ENCODE results near the gene GNAZ. TPM values are rescaled to one million over a fixed set of nuclear protein-coding genes. Genes with fewer than 3 reads are reported as not detected.

GNAZ gene
- polyA plus RNA-seq, 1 donor (not counting 4 experiments of a cell fraction or from before 2014, with no cell fraction given), result 0.03 TPM

DNA sequence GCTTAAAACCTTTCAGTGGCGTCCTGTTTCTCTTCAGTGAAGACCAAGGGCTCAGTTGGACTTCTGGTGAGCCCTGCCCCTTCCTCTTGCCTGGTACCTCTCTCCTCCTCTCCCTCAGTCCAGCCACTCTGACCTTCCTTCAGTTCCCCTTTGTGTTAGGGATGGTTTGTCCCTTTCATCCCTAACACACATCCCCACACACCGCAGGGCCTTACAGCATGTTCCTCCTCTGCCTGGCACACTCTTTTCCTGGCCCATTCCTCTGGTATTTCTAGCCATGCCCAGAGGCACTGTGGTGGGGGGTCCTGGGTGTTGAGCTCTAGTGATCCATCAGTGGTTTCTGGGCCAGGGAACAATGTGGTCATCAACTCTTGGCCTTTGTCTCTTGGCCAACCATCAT lies 21.4 kb downstream of the GNAZ start:
- Histone ChIP-seq H3K4me2 (ENCODE audit: control insufficient read depth, extremely low read depth, insufficient read depth, low read depth, low read length) (no peak overlapping the region), H3K79me2 (ENCODE audit: control insufficient read depth, insufficient read depth, low read length) (no peaks in the 10 kb centered on the region), H4K20me1 (ENCODE audit: control insufficient read depth, extremely low read depth, insufficient read depth, low read length) (peaks cover 3% of the 10 kb centered on the region), H3K36me3 (ENCODE audit: control insufficient read depth in 2 of 2, extremely low read depth in 1 of 2, insufficient read depth in 2 of 2, low read length in 2 of 2) (no peaks in the 10 kb centered on the region), H3K27ac (ENCODE audit: control insufficient read depth, insufficient read depth, low read length) (no peak overlapping the region), H3K27me3 (ENCODE audit: control insufficient read depth, extremely low read depth, insufficient read depth, low read length) (no peaks in the 10 kb centered on the region), H3K4me3 (ENCODE audit: control insufficient read depth in 2 of 3, extremely low read depth in 1 of 3, insufficient read depth in 2 of 3, low read depth in 1 of 3, low read length in 3 of 3) (no peak overlapping the region), H2AFZ (ENCODE audit: control insufficient read depth, low read length) (no peak overlapping the region), H3K9ac (ENCODE audit: control insufficient read depth, extremely low read depth, insufficient read depth, low read length) (no peak overlapping the region), H3K9me1 (ENCODE audit: control insufficient read depth, extremely low read depth, insufficient read depth, low read length) (no peaks in the 10 kb centered on the region), H3K4me1 (ENCODE audit: control insufficient read depth, extremely low read depth, insufficient read depth, low read length) (no peaks in the 10 kb centered on the region), H3K9me3 (ENCODE audit: control insufficient read depth, low read depth, low read length) (no peaks in the 10 kb centered on the region)
- DNase-seq (ENCODE audit: low read depth, low spot score) (no peak), FAIRE-seq (no peak)
- TF ChIP-seq EZH2 (IDR thresholded peaks at IDR 0.05; ENCODE audit: low read length), result no peak
- TF ChIP-seq, protein P1, sequence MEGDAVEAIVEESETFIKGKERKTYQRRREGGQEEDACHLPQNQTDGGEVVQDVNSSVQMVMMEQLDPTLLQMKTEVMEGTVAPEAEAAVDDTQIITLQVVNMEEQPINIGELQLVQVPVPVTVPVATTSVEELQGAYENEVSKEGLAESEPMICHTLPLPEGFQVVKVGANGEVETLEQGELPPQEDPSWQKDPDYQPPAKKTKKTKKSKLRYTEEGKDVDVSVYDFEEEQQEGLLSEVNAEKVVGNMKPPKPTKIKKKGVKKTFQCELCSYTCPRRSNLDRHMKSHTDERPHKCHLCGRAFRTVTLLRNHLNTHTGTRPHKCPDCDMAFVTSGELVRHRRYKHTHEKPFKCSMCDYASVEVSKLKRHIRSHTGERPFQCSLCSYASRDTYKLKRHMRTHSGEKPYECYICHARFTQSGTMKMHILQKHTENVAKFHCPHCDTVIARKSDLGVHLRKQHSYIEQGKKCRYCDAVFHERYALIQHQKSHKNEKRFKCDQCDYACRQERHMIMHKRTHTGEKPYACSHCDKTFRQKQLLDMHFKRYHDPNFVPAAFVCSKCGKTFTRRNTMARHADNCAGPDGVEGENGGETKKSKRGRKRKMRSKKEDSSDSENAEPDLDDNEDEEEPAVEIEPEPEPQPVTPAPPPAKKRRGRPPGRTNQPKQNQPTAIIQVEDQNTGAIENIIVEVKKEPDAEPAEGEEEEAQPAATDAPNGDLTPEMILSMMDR (optimal IDR thresholded peaks at IDR 0.05 in 1 of 3, IDR thresholded peaks at IDR 0.05 in 1 of 3, conservative IDR thresholded peaks at IDR 0.05 in 1 of 3; ENCODE audit: extremely low read depth in 1 of 3, insufficient read depth in 2 of 3, low read length in 3 of 3), result no peak
- dilution Hi-C loops (cut with MboI; ENCODE audit: extremely low pct_ligation_motif_present, low sequenced_read_pairs), result no loop called here

DNA sequence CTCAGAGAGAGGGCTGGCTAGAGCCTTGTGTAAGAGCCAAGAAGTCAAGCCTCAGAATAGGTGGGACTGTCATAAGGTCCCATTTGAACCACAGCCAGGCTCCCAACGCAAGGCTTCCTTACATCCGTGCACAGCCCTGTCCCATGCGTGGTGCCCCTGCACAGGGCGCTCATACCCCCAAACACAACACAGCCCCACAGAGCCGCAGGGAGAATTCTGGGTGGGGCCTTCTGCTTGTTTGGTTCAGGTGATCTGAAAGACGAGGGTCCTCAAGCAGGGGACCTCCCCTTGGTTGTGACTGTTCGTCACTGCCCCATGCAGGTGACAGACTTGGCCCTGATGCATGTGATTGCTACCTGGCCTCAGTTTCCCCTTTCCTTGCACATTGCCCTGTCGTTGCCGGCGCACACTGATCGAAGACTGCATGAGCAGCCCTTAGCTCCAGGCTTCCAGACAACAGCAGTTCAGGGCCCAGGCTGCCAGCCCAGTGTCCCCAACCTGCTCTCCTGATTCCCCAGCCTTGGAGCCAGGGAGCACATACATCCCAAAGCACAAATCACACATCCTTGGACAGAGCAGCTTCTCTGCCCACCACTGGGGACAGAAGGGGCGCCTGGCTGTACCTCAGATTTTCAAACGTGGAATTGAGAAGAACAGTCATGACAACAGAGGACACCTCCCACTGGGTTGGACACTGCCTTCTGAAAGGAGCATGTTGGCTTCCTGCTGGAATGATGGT lies 22.1 kb downstream of the GNAZ start:
- DNase-seq (ENCODE audit: low read depth, low spot score) (no peak), FAIRE-seq (no peak)
- H3K4me2 ChIP-seq (ENCODE audit: control insufficient read depth, extremely low read depth, insufficient read depth, low read depth, low read length), result no peak overlapping the region
- no peaks in the 10 kb centered on the region for H3K36me3 ChIP-seq (ENCODE audit: control insufficient read depth in 2 of 2, extremely low read depth in 1 of 2, insufficient read depth in 2 of 2, low read length in 2 of 2)
- no peak overlapping the region for H3K27ac ChIP-seq (ENCODE audit: control insufficient read depth, insufficient read depth, low read length)
- no peaks in the 10 kb centered on the region for H3K9me1 ChIP-seq (ENCODE audit: control insufficient read depth, extremely low read depth, insufficient read depth, low read length)
- no peaks in the 10 kb centered on the region for H3K79me2 ChIP-seq (ENCODE audit: control insufficient read depth, insufficient read depth, low read length)
- no peaks in the 10 kb centered on the region for H3K9me3 ChIP-seq (ENCODE audit: control insufficient read depth, low read depth, low read length)
- no peak for TF ChIP-seq EZH2 (IDR thresholded peaks at IDR 0.05; ENCODE audit: low read length)
- TF ChIP-seq, protein P1 (optimal IDR thresholded peaks at IDR 0.05 in 1 of 3, IDR thresholded peaks at IDR 0.05 in 1 of 3, conservative IDR thresholded peaks at IDR 0.05 in 1 of 3; ENCODE audit: extremely low read depth in 1 of 3, insufficient read depth in 2 of 3, low read length in 3 of 3), result no peak
- dilution Hi-C loops (cut with MboI; ENCODE audit: extremely low pct_ligation_motif_present, low sequenced_read_pairs), result no loop called here
- H3K27me3 ChIP-seq (ENCODE audit: control insufficient read depth, extremely low read depth, insufficient read depth, low read length), result no peaks in the 10 kb centered on the region
- H3K9ac ChIP-seq (ENCODE audit: control insufficient read depth, extremely low read depth, insufficient read depth, low read length), result no peak overlapping the region
- H2AFZ ChIP-seq (ENCODE audit: control insufficient read depth, low read length), result no peak overlapping the region
- peaks cover 3% of the 10 kb centered on the region for H4K20me1 ChIP-seq (ENCODE audit: control insufficient read depth, extremely low read depth, insufficient read depth, low read length)
- no peak overlapping the region for H3K4me3 ChIP-seq (ENCODE audit: control insufficient read depth in 2 of 3, extremely low read depth in 1 of 3, insufficient read depth in 2 of 3, low read depth in 1 of 3, low read length in 3 of 3)
- H3K4me1 ChIP-seq (ENCODE audit: control insufficient read depth, extremely low read depth, insufficient read depth, low read length), result no peaks in the 10 kb centered on the region

Data from keratinocyte (primary cell).